ENCODE measurements around the gene C19orf38. TPM values are rescaled to one million over a fixed set of nuclear protein-coding genes. Genes with fewer than 3 reads are reported as not detected.

Gene C19orf38
- total RNA-seq, 1 experiment from 2014 or later, result not detected

- Histone ChIP-seq H4K5ac (ENCODE audit: insufficient read length, low read depth, low read length) (no peak overlapping the region), H2AFZ (ENCODE audit: low read length) (no peak overlapping the region), H3K4me2 (ENCODE audit: insufficient read depth, insufficient read length, low read length) (no peak overlapping the region), H4K8ac (replicated peaks; ENCODE audit: insufficient read length, low read depth, low read length) (no peak overlapping the region), H3K27me3 (ENCODE audit: insufficient read depth, low read length) (no peaks in the 10 kb centered on the region), H3T11ph (ENCODE audit: low read length) (no peak overlapping the region), H3K4ac (ENCODE audit: low read depth, low read length) (no peak overlapping the region), H3K9me3 (ENCODE audit: control insufficient read depth, low read depth, low read length) (no peaks in the 10 kb centered on the region), H3K27ac (ENCODE audit: insufficient read length, low read depth, low read length) (no peak overlapping the region), H3K9ac (ENCODE audit: extremely low read depth, insufficient read length, low read length) (no peak overlapping the region), H3K4me1 (ENCODE audit: insufficient read depth, low read length) (peaks cover 17% of the 10 kb centered on the region; the same call in 1 of the 2 replicates), H3K14ac (ENCODE audit: insufficient read depth, low read length) (peak overlapping the region; percentile 4; the same call in 1 of the 2 replicates), H3K56ac (ENCODE audit: insufficient read length, low read depth, low read length) (no peak overlapping the region), H3K18ac (ENCODE audit: insufficient read length, low read depth, low read length) (peak overlapping the region; percentile 25), H3K79me2 (ENCODE audit: insufficient read depth, low read length) (peaks cover 17% of the 10 kb centered on the region; the same call in 1 of the 2 replicates), H2BK12ac (ENCODE audit: insufficient read length, low read depth, low read length) (no peak overlapping the region), H2BK120ac (ENCODE audit: low read depth, low read length, poor library complexity, severe bottlenecking) (no peak overlapping the region), H4K20me1 (ENCODE audit: control insufficient read depth, insufficient read depth, insufficient read length) (no peaks in the 10 kb centered on the region), H3K79me1 (ENCODE audit: insufficient read depth, low read depth, low read length, poor library complexity, severe bottlenecking) (no peaks in the 10 kb centered on the region), H3K23me2 (ENCODE audit: insufficient read length, low read depth, low read length, poor library complexity, severe bottlenecking) (no peaks in the 10 kb centered on the region), H2AK5ac (ENCODE audit: insufficient read length, low read length) (no peak overlapping the region), H2BK5ac (ENCODE audit: insufficient read length, low read length) (no peak overlapping the region), H2BK20ac (ENCODE audit: low read depth, low read length, poor library complexity, severe bottlenecking) (no peak overlapping the region), H2BK15ac (ENCODE audit: low read depth, low read length) (no peak overlapping the region), H4K91ac (ENCODE audit: insufficient read length, low read depth, low read length) (no peak overlapping the region), H3K23ac (ENCODE audit: insufficient read length, low read depth, low read length) (no peak overlapping the region)
- Mint-ChIP-seq H3K9me3 (no peaks in the 10 kb centered on the region), H3K4me3 (peak overlapping the region; percentile 21 to 63), H3K36me3 (ENCODE audit: insufficient read depth in 1 of 3, low read depth in 3 of 3) (peaks cover 0 to 3% (median 0%) of the 10 kb centered on the region in 3 experiments; a peak in 2 of 7 replicates), H3K27me3 (ENCODE audit: low read depth) (no peaks in the 10 kb centered on the region), H3K27ac (peak overlapping the region; percentile 58 to 97 (median 94)), H3K4me1 (peaks cover 52 to 67% of the 10 kb centered on the region in 2 experiments)
- no CpG with 5 or more reads among the region's 9 CpGs for WGBS (ENCODE audit: extremely low coverage, insufficient read length, low lambda C conversion rate)
- TF ChIP-seq CTCF (conservative IDR thresholded peaks at IDR 0.05), result no peak
- DNase-seq, result peak; percentile 31
Measured at GRCh38 chr19:10887616-10888367, 39.6 kb downstream of the C19orf38 start.
